ENCODE data around the gene PRM3.

The PRM3 gene

DNA sequence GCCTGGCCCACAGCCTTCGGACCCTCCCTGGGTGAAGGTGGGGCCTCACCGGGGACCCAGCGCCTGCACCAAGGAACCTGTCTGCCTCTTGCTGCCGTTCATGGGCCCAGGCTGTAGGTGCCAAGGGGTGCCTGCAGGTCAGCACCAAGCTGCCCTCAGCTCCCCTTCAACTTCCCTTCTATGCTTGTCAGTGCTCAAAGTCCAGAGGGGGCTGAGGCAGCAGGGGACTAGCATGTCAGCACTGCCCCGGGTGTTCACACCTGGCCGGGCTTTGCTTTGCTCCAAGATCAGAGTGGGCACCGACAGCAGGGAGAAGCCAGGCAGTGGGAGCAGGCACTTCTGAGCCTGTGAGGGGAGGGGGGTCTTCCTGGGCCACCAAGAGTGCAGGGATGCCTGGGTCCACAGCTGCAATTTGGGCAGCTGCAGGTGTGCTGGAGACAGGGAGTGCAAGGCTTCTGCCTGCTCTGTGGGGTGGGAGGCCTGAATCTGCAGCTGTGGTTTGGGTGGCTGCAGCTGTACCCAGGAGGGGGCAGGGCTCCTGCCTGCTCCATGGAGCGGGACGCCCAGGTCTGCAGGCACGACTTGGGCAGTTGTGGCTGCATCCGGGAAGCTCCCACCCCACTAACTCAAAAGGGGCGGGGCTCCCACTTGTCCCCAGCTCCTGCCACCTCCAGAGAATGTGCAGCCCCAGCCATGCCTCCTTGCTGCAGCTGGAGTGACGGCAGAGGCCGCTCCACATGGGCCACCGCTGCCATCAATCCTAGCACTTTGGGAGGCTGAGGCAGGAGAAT lies 35.3 kb upstream of the PRM3 start:
- H3K4me3 ChIP-seq (ENCODE audit: low read depth, low read length) = no peak overlapping the region
- TF ChIP-seq MYC (IDR thresholded peaks at IDR 0.05; ENCODE audit: low read depth, low read length) (no peak), POLR2A (IDR thresholded peaks at IDR 0.05; ENCODE audit: extremely low read depth, insufficient read length) (no peak)
- TF ChIP-seq, protein P1, sequence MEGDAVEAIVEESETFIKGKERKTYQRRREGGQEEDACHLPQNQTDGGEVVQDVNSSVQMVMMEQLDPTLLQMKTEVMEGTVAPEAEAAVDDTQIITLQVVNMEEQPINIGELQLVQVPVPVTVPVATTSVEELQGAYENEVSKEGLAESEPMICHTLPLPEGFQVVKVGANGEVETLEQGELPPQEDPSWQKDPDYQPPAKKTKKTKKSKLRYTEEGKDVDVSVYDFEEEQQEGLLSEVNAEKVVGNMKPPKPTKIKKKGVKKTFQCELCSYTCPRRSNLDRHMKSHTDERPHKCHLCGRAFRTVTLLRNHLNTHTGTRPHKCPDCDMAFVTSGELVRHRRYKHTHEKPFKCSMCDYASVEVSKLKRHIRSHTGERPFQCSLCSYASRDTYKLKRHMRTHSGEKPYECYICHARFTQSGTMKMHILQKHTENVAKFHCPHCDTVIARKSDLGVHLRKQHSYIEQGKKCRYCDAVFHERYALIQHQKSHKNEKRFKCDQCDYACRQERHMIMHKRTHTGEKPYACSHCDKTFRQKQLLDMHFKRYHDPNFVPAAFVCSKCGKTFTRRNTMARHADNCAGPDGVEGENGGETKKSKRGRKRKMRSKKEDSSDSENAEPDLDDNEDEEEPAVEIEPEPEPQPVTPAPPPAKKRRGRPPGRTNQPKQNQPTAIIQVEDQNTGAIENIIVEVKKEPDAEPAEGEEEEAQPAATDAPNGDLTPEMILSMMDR (IDR thresholded peaks at IDR 0.05; ENCODE audit: low read depth, low read length) = no peak
- TF ChIP-seq, protein P2, sequence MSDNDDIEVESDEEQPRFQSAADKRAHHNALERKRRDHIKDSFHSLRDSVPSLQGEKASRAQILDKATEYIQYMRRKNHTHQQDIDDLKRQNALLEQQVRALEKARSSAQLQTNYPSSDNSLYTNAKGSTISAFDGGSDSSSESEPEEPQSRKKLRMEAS (IDR thresholded peaks at IDR 0.05; ENCODE audit: low read depth, low read length) = no peak
- DNase-seq (ENCODE audit: low read depth) = peak; percentile 29

DNA sequence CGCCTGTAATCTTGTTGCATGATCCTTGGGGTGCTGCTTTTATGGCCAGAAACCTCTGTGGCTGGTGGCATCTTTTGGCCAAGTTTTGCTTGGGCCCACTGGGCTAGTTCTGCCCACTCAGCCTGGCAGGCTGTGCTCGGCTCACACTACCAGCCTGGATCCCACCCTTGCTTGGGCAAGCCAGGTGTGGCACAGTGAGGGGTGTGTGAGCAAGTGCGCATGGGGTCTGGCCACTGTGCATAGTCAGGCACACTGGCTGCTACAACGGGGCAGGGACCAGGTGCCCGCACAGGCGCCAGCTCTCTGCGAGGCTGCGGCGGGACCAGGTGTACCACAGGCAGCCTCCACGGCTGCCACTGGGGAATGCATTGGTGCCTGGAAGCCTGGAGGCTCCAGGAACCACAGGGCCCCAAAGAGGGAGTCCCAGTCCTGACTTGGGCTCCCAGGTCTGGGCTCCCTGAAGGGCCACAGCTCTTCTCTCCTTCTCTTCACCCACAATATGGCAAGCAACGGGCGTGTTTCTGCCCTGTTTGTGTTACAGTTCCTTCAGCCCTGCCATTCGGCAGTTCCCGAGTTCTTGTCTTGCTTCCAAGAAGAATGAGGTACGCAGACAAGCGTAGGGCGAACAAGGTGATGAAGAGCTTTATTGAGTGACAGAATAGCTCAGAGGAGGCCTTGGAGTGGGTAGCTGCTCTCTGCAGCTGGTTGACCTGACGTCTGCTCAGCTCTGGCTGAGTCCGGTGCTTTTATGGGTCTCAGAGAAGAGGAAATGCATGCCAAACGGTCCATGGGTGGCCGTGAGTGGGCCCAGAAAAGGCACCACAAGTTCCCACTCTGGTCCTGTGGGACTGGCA lies 34.4 kb upstream of the PRM3 start:
- DNase-seq (ENCODE audit: low read depth) = peak; percentile 39
- TF ChIP-seq, protein P2 (IDR thresholded peaks at IDR 0.05; ENCODE audit: low read depth, low read length) = no peak
- TF ChIP-seq, protein P1 (IDR thresholded peaks at IDR 0.05; ENCODE audit: low read depth, low read length) = no peak
- TF ChIP-seq MYC (IDR thresholded peaks at IDR 0.05; ENCODE audit: low read depth, low read length) = no peak
- no peak for TF ChIP-seq POLR2A (IDR thresholded peaks at IDR 0.05; ENCODE audit: extremely low read depth, insufficient read length)
- no peak overlapping the region for H3K4me3 ChIP-seq (ENCODE audit: low read depth, low read length)

DNA sequence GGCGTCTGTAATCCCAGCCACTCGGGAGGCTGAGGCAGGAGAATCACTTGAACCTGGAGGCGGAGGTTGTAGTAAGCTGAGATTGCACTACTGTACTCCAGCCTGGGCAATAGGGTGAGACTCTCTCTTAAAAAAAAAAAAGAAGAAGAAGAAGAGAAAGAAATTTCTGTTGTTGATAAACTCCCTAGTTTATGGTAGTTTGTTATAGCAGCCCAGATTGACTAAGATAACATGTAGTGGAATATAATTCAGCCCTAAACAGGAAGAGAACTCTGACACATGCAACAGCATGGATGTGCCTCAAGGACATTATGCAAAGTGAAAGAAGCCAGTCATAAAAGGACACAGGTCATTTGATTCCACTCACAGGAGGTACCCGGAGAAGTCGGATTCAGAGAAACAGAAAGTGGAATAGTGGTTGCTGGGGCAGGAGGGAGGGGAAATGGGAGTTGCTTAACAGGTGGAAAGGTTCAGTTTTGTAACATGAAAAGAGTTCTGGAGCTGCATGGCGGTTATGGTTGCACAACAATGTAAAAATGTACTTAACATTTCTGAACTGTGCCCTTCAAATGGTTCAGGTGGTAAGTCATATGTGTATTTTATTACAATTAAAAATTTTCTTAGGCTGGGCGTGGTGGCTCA lies 33.7 kb upstream of the PRM3 start:
- TF ChIP-seq, protein P1 (IDR thresholded peaks at IDR 0.05; ENCODE audit: low read depth, low read length) = no peak
- TF ChIP-seq MYC (IDR thresholded peaks at IDR 0.05; ENCODE audit: low read depth, low read length) = no peak
- TF ChIP-seq, protein P2 (IDR thresholded peaks at IDR 0.05; ENCODE audit: low read depth, low read length) = no peak; the same call in 1 of the 2 replicates
- no peak for TF ChIP-seq POLR2A (IDR thresholded peaks at IDR 0.05; ENCODE audit: extremely low read depth, insufficient read length)
- H3K4me3 ChIP-seq (ENCODE audit: low read depth, low read length) = no peak overlapping the region
- peak; percentile 93 for DNase-seq (ENCODE audit: low read depth)

DNA sequence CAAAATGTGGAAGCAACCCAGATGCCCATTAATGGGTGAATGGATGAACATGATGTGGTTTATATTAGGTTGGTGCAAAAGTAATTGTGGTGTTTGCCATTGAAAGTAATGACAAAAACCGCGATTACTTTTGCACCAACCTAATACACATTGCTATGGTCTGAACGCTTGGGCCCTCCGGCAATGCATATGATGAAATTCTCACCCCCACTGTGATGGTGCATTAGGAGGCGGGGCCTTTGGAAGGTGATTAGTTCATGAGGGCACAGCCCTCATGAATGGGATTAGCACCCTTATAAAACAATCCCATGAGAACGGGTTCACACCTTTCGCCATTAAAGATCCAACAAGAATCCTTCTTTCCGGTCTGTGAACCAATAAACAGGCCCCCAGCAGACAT lies 33.0 kb upstream of the PRM3 start:
- no peak overlapping the region for H3K4me3 ChIP-seq (ENCODE audit: low read depth, low read length)
- no peak for TF ChIP-seq MYC (IDR thresholded peaks at IDR 0.05; ENCODE audit: low read depth, low read length)
- no peak for TF ChIP-seq POLR2A (IDR thresholded peaks at IDR 0.05; ENCODE audit: extremely low read depth, insufficient read length)
- TF ChIP-seq, protein P1 (IDR thresholded peaks at IDR 0.05; ENCODE audit: low read depth, low read length) = no peak
- TF ChIP-seq, protein P2 (IDR thresholded peaks at IDR 0.05; ENCODE audit: low read depth, low read length) = no peak
- peak; percentile 56 for DNase-seq (ENCODE audit: low read depth)

DNA sequence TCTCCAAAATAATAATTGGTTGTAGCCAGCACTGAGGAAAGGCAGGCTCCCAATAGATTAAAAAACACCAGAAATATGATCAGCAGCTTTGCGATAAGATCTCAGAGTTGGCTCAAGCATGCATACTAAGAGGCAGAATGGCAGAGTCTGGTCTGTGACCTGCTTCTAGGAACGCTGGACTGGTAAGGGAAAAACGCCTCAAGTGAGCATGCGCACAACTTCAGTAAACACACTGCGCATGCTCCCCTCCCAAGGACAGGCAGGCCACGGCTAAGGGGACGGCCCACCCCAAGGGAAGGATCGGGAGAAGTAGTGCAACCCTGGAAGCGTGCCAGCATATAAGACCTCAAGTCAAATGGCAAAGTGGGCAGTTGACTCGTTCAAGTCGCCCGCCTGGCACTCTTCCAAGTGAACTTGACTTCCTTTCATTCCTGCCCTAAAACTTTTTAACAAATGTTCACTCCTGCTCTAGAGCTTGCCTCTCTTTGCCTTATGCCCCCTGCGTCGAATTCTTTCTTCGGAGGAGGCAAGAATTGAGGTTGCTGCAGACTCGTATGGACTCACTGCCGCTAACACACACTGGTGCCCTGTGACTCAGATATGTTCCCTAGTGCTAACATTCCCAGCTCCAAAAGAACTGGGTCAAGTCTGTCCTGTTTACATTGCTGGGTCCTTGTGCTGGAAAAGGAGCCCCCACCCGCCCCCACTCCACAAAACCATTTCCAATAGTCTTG lies 30.1 kb upstream of the PRM3 start:
- no peak overlapping the region for H3K4me3 ChIP-seq (ENCODE audit: low read depth, low read length)
- DNase-seq (ENCODE audit: low read depth) = no peak
- TF ChIP-seq MYC (IDR thresholded peaks at IDR 0.05; ENCODE audit: low read depth, low read length) (no peak), POLR2A (IDR thresholded peaks at IDR 0.05; ENCODE audit: extremely low read depth, insufficient read length) (no peak)
- TF ChIP-seq, protein P2 (IDR thresholded peaks at IDR 0.05; ENCODE audit: low read depth, low read length) = no peak
- TF ChIP-seq, protein P1 (IDR thresholded peaks at IDR 0.05; ENCODE audit: low read depth, low read length) = no peak
